Astrocyte of the spinal cord (primary cell): ENCODE results near the gene SERPINA3.

Experiments
- DNase-seq: peaks from one replicate; pipeline ENCODE4 v3.0.0; 2011; ENCODE audit warnings: low read depth, low spot score
- H3K4me3 ChIP-seq: 2 replicates; pipeline ENCODE4 v1.5.1; 2011; ENCODE audit warnings: low read depth, mild to moderate bottlenecking, low read length, moderate library complexity
- CTCF ChIP-seq: IDR thresholded peaks from 2 replicates; pipeline ENCODE4 v1.5.1; 2012; ENCODE audit warnings: low read depth, mild to moderate bottlenecking, low read length, inconsistent platforms
- in situ Hi-C: cut with HindIII; loops from 2 replicates; pipeline ENCODE4 v1.10.0; 2017; ENCODE audit warnings: low sequenced_read_pairs

The SERPINA3 gene

GRCh38 chr14:94583557-94583956 lies 28.6 kb upstream of the SERPINA3 start:
- in situ Hi-C loops, result no loop called here
- H3K4me3 ChIP-seq, result no peak overlapping the region
- TF ChIP-seq CTCF, result no peak
- no peak for DNase-seq

GRCh38 chr14:94584591-94585280 lies 27.5 kb upstream of the SERPINA3 start:
- H3K4me3 ChIP-seq, result no peak overlapping the region
- in situ Hi-C loops, result no loop called here
- no peak for DNase-seq
- no peak for TF ChIP-seq CTCF

GRCh38 chr14:94586635-94587034 lies 25.6 kb upstream of the SERPINA3 start:
- no peak for TF ChIP-seq CTCF
- no peak overlapping the region for H3K4me3 ChIP-seq
- in situ Hi-C loops, result no loop called here
- no peak for DNase-seq

- TF ChIP-seq CTCF, result no peak
- no peak for DNase-seq
- H3K4me3 ChIP-seq, result no peak overlapping the region
- in situ Hi-C loops, result no loop called here
Measured at GRCh38 chr14:94588311-94588710, 23.9 kb upstream of the SERPINA3 start.

DNA sequence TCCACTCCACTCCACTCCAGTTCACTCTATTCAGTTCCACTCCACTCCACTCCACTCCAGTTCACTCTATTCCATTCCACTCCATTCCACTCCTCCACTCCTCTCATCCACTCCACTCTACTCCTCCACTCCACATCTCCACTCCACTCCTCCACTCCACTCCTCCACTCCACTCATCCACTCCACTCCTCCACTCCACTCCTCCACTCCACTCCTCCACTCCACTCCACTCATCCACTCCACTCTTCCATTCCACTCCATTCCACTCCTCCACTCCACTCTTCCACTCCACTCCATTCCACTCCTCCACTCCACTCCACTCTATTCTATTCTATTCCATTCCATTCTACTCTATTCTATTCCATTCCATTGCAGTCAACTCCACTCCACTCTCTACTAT lies 21.1 kb upstream of the SERPINA3 start:
- no peak for TF ChIP-seq CTCF
- in situ Hi-C loops, result no loop called here
- no peak for DNase-seq

GRCh38 chr14:94591871-94592270 lies 20.3 kb upstream of the SERPINA3 start:
- DNase-seq, result no peak
- in situ Hi-C loops, result no loop called here
- no peak for TF ChIP-seq CTCF

More for the DNA sequence above, 21.1 kb upstream of the SERPINA3 start:
- no peak overlapping the region for H3K4me3 ChIP-seq

GRCh38 chr14:94592457-94592856 lies 19.7 kb upstream of the SERPINA3 start:
- H3K4me3 ChIP-seq, result no peak overlapping the region
- no peak for DNase-seq
- in situ Hi-C loops, result no loop called here
- TF ChIP-seq CTCF, result no peak

More at GRCh38 chr14:94591871-94592270, 20.3 kb upstream of the SERPINA3 start:
- H3K4me3 ChIP-seq, result no peak overlapping the region
